ENCODE data around the gene TSEN54.

Gene TSEN54

DNA sequence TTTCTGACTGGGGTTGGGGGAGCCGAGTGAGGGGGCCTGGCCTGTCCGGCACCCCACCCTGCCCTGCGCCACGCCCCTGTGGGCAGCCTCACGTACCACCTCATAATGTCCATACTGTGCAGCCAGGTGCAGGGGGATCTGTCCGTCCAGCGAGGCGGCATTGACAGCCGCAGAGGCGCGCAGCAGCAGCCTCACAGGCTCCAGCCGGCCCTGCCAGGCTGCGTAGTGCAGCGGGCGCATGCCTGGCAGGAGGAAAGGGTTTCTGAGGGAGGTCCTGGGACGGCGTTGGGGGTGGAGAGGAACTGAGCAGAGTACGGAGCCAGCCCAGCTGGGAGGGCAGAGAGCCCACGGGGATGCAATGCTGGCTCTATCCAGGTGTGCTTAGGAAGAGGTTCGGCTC, 9.4 kb upstream of the TSEN54 start:
- TF ChIP-seq SIN3A (IDR thresholded peaks at IDR 0.05; ENCODE audit: borderline replicate concordance, insufficient read depth, low read length) (no peak), POLR2AphosphoS5 (IDR thresholded peaks at IDR 0.05; ENCODE audit: low read depth, low read length) (no peak), FOXP2 (optimal IDR thresholded peaks at IDR 0.05; ENCODE audit: borderline replicate concordance, extremely low read depth, extremely low read length, insufficient read depth) (no peak), TAF1 (IDR thresholded peaks at IDR 0.05; ENCODE audit: borderline replicate concordance, insufficient read depth, low read length) (no peak)
- TF ChIP-seq, protein P1, sequence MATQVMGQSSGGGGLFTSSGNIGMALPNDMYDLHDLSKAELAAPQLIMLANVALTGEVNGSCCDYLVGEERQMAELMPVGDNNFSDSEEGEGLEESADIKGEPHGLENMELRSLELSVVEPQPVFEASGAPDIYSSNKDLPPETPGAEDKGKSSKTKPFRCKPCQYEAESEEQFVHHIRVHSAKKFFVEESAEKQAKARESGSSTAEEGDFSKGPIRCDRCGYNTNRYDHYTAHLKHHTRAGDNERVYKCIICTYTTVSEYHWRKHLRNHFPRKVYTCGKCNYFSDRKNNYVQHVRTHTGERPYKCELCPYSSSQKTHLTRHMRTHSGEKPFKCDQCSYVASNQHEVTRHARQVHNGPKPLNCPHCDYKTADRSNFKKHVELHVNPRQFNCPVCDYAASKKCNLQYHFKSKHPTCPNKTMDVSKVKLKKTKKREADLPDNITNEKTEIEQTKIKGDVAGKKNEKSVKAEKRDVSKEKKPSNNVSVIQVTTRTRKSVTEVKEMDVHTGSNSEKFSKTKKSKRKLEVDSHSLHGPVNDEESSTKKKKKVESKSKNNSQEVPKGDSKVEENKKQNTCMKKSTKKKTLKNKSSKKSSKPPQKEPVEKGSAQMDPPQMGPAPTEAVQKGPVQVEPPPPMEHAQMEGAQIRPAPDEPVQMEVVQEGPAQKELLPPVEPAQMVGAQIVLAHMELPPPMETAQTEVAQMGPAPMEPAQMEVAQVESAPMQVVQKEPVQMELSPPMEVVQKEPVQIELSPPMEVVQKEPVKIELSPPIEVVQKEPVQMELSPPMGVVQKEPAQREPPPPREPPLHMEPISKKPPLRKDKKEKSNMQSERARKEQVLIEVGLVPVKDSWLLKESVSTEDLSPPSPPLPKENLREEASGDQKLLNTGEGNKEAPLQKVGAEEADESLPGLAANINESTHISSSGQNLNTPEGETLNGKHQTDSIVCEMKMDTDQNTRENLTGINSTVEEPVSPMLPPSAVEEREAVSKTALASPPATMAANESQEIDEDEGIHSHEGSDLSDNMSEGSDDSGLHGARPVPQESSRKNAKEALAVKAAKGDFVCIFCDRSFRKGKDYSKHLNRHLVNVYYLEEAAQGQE (IDR thresholded peaks at IDR 0.05; ENCODE audit: insufficient read depth in 1 of 2, low read depth in 2 of 2, low read length in 2 of 2), result no peak

DNA sequence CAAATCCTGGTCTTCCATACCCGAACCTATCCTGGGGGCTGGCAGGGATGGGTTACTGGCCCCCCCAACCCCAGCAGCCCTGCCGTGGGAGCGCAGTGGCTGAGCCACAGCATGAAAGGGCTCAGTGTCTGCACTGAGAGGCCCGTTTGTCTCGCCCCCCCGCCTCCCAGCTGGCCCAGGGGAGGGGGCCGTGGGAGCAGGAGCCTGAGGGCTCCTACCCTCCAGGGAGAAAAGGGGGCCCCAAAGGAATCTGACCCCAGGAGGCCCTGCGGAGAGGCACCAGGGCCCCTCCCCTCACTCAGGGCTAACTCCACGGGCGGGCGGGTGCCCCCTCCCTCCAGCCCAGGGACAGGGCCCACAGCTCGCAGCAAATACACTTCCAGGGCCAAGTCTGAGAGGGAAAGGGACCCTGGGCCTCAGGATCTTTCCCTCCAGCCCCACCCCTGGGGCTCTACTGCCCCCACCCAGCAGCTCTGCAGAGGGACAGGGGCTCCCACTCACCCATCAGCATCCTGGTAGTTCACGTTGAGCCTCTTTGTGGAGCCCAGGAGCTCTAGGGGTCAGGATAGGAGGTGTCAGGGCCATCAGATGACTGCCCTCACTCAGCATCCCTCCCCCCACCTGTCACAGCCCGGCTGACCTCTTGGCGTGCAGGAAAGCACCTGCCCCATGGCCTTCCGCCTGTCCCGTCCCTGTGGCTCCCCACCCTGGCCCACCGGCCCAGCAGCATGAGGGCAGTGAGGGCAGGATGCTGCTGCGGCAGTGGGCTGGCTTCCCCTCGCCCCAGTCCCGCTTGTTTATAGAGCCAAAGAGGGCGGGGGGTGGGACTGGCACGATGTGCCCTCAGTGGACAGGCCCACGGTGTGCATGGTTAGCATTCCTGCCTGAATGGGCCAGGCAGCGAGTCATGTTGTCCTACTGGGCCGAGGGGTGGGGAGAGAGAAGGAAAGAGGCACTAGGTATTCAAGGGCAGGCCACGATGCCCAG, 8.3 kb upstream of the TSEN54 start:
- no peak for TF ChIP-seq SIN3A (IDR thresholded peaks at IDR 0.05; ENCODE audit: borderline replicate concordance, insufficient read depth, low read length)
- no peak for TF ChIP-seq FOXP2 (optimal IDR thresholded peaks at IDR 0.05; ENCODE audit: borderline replicate concordance, extremely low read depth, extremely low read length, insufficient read depth)
- TF ChIP-seq, protein P1 (IDR thresholded peaks at IDR 0.05; ENCODE audit: insufficient read depth in 1 of 2, low read depth in 2 of 2, low read length in 2 of 2), result no peak
- no peak for TF ChIP-seq TAF1 (IDR thresholded peaks at IDR 0.05; ENCODE audit: borderline replicate concordance, insufficient read depth, low read length)
- no peak for TF ChIP-seq POLR2AphosphoS5 (IDR thresholded peaks at IDR 0.05; ENCODE audit: low read depth, low read length)

DNA sequence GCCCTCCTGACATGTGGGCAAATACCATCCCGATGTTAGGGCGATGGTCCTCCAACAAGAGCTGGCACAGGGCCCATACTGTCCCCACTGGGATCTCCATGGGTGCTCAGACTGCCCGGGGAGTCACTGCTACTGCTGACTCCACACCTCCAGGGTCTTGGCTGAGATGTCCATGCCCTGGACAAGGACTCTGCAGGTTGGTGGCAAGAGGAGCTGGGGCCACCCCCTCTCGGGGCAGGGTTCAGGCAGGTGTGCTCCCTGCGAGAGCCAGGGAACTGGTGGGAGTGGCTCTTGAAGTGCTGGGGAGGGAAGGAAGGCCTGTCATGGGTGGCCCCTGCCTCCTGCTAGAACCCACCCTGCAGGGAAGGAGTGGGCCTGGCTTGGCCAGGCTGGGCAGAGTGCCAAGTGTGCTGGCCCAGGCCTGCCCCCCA, 7.4 kb upstream of the TSEN54 start:
- TF ChIP-seq POLR2AphosphoS5 (IDR thresholded peaks at IDR 0.05; ENCODE audit: low read depth, low read length), result no peak
- TF ChIP-seq SIN3A (IDR thresholded peaks at IDR 0.05; ENCODE audit: borderline replicate concordance, insufficient read depth, low read length), result no peak
- TF ChIP-seq, protein P1 (IDR thresholded peaks at IDR 0.05; ENCODE audit: insufficient read depth in 1 of 2, low read depth in 2 of 2, low read length in 2 of 2), result no peak
- TF ChIP-seq TAF1 (IDR thresholded peaks at IDR 0.05; ENCODE audit: borderline replicate concordance, insufficient read depth, low read length), result no peak
- TF ChIP-seq FOXP2 (optimal IDR thresholded peaks at IDR 0.05; ENCODE audit: borderline replicate concordance, extremely low read depth, extremely low read length, insufficient read depth), result no peak

DNA sequence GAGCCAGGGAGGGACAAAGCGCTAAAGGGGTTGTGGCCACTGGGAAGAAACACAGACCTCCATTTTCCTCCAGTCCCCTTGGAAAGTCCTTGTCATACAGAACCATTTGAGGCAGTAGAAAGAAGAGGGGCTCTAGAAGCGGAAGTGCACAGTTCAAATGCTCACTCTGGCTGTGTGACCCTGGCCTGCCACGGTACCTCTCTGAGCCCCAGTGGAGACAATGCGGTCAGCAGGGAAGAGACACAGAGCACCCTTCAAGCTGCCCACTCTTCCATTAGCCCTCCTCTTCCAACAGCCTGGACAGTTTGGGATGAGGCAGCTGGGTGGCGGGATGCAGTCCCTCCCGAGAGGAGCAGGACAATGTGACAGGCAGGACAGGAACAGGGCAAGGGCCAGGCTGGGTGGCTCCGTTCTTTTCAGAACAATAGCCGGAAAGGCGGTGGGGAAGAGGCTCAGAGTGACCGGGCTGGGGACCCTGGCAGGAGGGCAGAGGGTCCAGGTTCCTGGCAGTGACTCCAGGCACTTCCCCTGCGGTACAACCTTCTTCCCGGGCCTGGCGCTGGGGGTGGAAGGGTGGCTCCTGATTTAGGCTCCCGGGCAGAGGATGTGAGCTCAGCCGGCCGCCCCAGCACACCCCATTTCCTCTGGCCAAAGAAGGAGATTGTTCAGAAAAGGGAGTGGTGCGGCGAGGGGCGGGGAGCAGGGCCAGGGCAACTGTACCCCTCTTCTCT, 6.6 kb upstream of the TSEN54 start:
- no peak for TF ChIP-seq SIN3A (IDR thresholded peaks at IDR 0.05; ENCODE audit: borderline replicate concordance, insufficient read depth, low read length)

DNA sequence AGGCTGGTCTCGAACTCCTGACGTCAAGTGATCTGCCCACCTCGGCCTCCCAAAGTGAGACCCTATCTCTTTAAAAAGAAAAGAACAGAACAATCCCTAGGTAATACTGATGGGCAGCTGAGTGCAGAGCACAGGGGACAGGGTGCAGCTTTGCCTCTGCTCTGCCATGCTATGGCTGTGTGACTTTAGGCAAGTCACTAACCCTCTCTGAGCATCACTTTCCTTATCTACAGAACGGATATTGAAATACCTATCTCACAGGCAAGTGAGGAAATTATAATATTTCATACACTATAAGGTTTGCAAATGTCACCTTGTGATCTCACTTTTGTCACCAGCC, 5.1 kb upstream of the TSEN54 start:
- TF ChIP-seq FOXP2 (optimal IDR thresholded peaks at IDR 0.05; ENCODE audit: borderline replicate concordance, extremely low read depth, extremely low read length, insufficient read depth), result no peak
- no peak for TF ChIP-seq SIN3A (IDR thresholded peaks at IDR 0.05; ENCODE audit: borderline replicate concordance, insufficient read depth, low read length)
- no peak for TF ChIP-seq POLR2AphosphoS5 (IDR thresholded peaks at IDR 0.05; ENCODE audit: low read depth, low read length)
- no peak for TF ChIP-seq TAF1 (IDR thresholded peaks at IDR 0.05; ENCODE audit: borderline replicate concordance, insufficient read depth, low read length)
- TF ChIP-seq, protein P1 (IDR thresholded peaks at IDR 0.05; ENCODE audit: insufficient read depth in 1 of 2, low read depth in 2 of 2, low read length in 2 of 2), result no peak

Data from PFSK-1 (cell line).